ENCODE data around the gene QKI.

QKI gene

GRCh38 chr6:163446549-163446948, 32.0 kb downstream of the QKI start:
- Histone ChIP-seq H3K27ac (replicated peaks) (no peak overlapping the region), H3K4me3 (replicated peaks; ENCODE audit: insufficient read depth, low read length) (no peak overlapping the region), H3K27me3 (ENCODE audit: insufficient read depth, poor library complexity, severe bottlenecking) (no peaks in the 10 kb centered on the region)
- TF ChIP-seq GABPA (IDR thresholded peaks at IDR 0.05; ENCODE audit: low read depth) (no peak), SPI1 (IDR thresholded peaks at IDR 0.05; ENCODE audit: borderline replicate concordance, low read depth) (no peak), REST (IDR thresholded peaks at IDR 0.05; ENCODE audit: insufficient replicate concordance, low read depth) (no peak), POLR2AphosphoS5 (IDR thresholded peaks at IDR 0.05; ENCODE audit: low read depth) (no peak)
- TF ChIP-seq, protein P1, sequence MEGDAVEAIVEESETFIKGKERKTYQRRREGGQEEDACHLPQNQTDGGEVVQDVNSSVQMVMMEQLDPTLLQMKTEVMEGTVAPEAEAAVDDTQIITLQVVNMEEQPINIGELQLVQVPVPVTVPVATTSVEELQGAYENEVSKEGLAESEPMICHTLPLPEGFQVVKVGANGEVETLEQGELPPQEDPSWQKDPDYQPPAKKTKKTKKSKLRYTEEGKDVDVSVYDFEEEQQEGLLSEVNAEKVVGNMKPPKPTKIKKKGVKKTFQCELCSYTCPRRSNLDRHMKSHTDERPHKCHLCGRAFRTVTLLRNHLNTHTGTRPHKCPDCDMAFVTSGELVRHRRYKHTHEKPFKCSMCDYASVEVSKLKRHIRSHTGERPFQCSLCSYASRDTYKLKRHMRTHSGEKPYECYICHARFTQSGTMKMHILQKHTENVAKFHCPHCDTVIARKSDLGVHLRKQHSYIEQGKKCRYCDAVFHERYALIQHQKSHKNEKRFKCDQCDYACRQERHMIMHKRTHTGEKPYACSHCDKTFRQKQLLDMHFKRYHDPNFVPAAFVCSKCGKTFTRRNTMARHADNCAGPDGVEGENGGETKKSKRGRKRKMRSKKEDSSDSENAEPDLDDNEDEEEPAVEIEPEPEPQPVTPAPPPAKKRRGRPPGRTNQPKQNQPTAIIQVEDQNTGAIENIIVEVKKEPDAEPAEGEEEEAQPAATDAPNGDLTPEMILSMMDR (IDR thresholded peaks at IDR 0.05; ENCODE audit: insufficient read depth, low read length), result no peak
- DNase-seq (ENCODE audit: low read depth in 1 of 2, low spot score in 1 of 2), result no peak

DNA sequence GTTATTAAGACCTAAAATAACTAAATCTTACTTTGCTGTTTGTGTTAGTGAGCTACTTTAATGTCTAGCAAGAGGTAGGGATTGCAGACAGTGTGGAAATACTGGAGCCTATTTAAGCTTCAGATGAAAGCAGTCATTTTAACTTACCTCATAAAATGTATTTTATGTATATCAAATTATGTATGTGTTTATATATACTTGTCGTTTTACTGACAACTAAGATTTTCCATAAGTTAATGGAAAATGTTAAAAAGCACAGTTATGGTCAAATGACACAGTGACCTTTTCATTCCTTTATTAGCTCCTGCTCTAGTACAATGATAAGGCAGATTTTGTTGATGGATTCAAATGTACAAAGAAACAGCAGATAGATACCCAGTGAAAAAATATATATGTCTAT, 34.6 kb downstream of the QKI start:
- no peak overlapping the region for H3K27ac ChIP-seq (replicated peaks)
- no peak for TF ChIP-seq REST (IDR thresholded peaks at IDR 0.05; ENCODE audit: insufficient replicate concordance, low read depth)
- no peak for TF ChIP-seq SPI1 (IDR thresholded peaks at IDR 0.05; ENCODE audit: borderline replicate concordance, low read depth)
- TF ChIP-seq, protein P1 (IDR thresholded peaks at IDR 0.05; ENCODE audit: insufficient read depth, low read length), result no peak
- TF ChIP-seq GABPA (IDR thresholded peaks at IDR 0.05; ENCODE audit: low read depth), result no peak
- TF ChIP-seq POLR2AphosphoS5 (IDR thresholded peaks at IDR 0.05; ENCODE audit: low read depth), result no peak
- DNase-seq (ENCODE audit: low read depth in 1 of 2, low spot score in 1 of 2), result no peak

GRCh38 chr6:163454425-163454824, 39.9 kb downstream of the QKI start:
- no peak overlapping the region for H3K4me3 ChIP-seq (replicated peaks; ENCODE audit: insufficient read depth, low read length)
- H3K27ac ChIP-seq (replicated peaks), result no peak overlapping the region
- no peaks in the 10 kb centered on the region for H3K27me3 ChIP-seq (ENCODE audit: insufficient read depth, poor library complexity, severe bottlenecking)
- no peak for TF ChIP-seq REST (IDR thresholded peaks at IDR 0.05; ENCODE audit: insufficient replicate concordance, low read depth)
- no peak for TF ChIP-seq SPI1 (IDR thresholded peaks at IDR 0.05; ENCODE audit: borderline replicate concordance, low read depth)
- TF ChIP-seq POLR2AphosphoS5 (IDR thresholded peaks at IDR 0.05; ENCODE audit: low read depth), result no peak
- no peak for TF ChIP-seq GABPA (IDR thresholded peaks at IDR 0.05; ENCODE audit: low read depth)
- TF ChIP-seq, protein P1 (IDR thresholded peaks at IDR 0.05; ENCODE audit: insufficient read depth, low read length), result no peak
- DNase-seq (ENCODE audit: low read depth in 1 of 2, low spot score in 1 of 2), result no peak

More for the DNA sequence above, 34.6 kb downstream of the QKI start:
- no peak overlapping the region for H3K4me3 ChIP-seq (replicated peaks; ENCODE audit: insufficient read depth, low read length)
- no peaks in the 10 kb centered on the region for H3K27me3 ChIP-seq (ENCODE audit: insufficient read depth, poor library complexity, severe bottlenecking)

Measured in HL-60 (cell line).